HL-60 (cell line): ENCODE measurements around the gene ABAT.

ENCODE experiments used
- DNase-seq, 2 experiments: peaks; one replicate each; pipeline ENCODE4 v3.0.0-alpha.2; 2010 to 2020; ENCODE audit warnings: low read depth in 1 of 2, low spot score in 1 of 2
- H3K27ac ChIP-seq: fragments of 250-450 bp; sonication (Bioruptor Pico); replicated peaks from 2 replicates; pipeline ENCODE4 v1.5.1; 2020; ENCODE audit warnings: mild to moderate bottlenecking, moderate library complexity
- H3K27me3 ChIP-seq: fragments of 250-450 bp; sonication (Bioruptor Pico); 2 replicates; pipeline ENCODE4 v1.5.1; 2021; ENCODE audit warnings: mild to moderate bottlenecking, moderate library complexity; ENCODE audit not compliant: insufficient read depth, poor library complexity, severe bottlenecking
- H3K4me3 ChIP-seq: replicated peaks from 2 replicates; pipeline ENCODE4 v1.5.1; 2011; ENCODE audit warnings: mild to moderate bottlenecking, control low read depth, low read length; ENCODE audit not compliant: insufficient read depth
- GABPA ChIP-seq: IDR thresholded peaks from 2 replicates; pipeline ENCODE4 v1.6.1; 2012; ENCODE audit warnings: low read depth
- POLR2AphosphoS5 ChIP-seq: IDR thresholded peaks from 2 replicates; pipeline ENCODE4 v1.6.1; 2012; ENCODE audit warnings: low read depth
- SPI1 ChIP-seq: IDR thresholded peaks from 2 replicates; pipeline ENCODE4 v1.6.1; 2012; ENCODE audit warnings: low read depth, mild to moderate bottlenecking, borderline replicate concordance
- TF ChIP-seq, protein P1 (sequence below): IDR thresholded peaks from 2 replicates; pipeline ENCODE4 v1.6.1; 2012; ENCODE audit warnings: low read depth; ENCODE audit not compliant: insufficient replicate concordance
- TF ChIP-seq, protein P2 (sequence below): IDR thresholded peaks from one replicate; pipeline ENCODE4 v1.5.1; 2011; ENCODE audit warnings: low read length, control low read depth, inconsistent platforms; ENCODE audit not compliant: insufficient read depth

ABAT gene

DNA sequence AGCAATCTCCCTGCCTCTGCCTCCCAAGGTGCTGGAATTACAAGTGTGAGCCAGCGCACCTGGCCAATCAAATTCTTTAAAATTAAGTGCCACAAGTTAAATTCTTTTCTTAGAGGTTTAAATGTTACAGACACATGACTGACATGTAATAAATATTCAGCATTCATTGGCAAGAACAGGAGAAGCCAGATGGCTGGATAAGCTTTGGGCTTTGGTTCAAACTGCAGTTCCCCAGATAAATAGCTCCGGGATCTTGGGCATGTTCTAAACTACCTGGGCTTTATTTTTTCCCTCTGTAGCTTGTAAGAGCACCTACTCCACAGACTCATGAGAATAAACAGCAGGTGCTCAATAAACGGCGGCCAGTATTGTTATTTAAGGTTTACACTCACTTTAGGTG is 34.1 kb downstream of the ABAT start:
- no peak for DNase-seq
- Histone ChIP-seq H3K4me3 (no peak overlapping the region), H3K27ac (no peak overlapping the region), H3K27me3 (no peaks in the 10 kb centered on the region)
- TF ChIP-seq POLR2AphosphoS5 (no peak), SPI1 (no peak), GABPA (no peak)
- TF ChIP-seq, protein P1, sequence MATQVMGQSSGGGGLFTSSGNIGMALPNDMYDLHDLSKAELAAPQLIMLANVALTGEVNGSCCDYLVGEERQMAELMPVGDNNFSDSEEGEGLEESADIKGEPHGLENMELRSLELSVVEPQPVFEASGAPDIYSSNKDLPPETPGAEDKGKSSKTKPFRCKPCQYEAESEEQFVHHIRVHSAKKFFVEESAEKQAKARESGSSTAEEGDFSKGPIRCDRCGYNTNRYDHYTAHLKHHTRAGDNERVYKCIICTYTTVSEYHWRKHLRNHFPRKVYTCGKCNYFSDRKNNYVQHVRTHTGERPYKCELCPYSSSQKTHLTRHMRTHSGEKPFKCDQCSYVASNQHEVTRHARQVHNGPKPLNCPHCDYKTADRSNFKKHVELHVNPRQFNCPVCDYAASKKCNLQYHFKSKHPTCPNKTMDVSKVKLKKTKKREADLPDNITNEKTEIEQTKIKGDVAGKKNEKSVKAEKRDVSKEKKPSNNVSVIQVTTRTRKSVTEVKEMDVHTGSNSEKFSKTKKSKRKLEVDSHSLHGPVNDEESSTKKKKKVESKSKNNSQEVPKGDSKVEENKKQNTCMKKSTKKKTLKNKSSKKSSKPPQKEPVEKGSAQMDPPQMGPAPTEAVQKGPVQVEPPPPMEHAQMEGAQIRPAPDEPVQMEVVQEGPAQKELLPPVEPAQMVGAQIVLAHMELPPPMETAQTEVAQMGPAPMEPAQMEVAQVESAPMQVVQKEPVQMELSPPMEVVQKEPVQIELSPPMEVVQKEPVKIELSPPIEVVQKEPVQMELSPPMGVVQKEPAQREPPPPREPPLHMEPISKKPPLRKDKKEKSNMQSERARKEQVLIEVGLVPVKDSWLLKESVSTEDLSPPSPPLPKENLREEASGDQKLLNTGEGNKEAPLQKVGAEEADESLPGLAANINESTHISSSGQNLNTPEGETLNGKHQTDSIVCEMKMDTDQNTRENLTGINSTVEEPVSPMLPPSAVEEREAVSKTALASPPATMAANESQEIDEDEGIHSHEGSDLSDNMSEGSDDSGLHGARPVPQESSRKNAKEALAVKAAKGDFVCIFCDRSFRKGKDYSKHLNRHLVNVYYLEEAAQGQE = no peak
- TF ChIP-seq, protein P2, sequence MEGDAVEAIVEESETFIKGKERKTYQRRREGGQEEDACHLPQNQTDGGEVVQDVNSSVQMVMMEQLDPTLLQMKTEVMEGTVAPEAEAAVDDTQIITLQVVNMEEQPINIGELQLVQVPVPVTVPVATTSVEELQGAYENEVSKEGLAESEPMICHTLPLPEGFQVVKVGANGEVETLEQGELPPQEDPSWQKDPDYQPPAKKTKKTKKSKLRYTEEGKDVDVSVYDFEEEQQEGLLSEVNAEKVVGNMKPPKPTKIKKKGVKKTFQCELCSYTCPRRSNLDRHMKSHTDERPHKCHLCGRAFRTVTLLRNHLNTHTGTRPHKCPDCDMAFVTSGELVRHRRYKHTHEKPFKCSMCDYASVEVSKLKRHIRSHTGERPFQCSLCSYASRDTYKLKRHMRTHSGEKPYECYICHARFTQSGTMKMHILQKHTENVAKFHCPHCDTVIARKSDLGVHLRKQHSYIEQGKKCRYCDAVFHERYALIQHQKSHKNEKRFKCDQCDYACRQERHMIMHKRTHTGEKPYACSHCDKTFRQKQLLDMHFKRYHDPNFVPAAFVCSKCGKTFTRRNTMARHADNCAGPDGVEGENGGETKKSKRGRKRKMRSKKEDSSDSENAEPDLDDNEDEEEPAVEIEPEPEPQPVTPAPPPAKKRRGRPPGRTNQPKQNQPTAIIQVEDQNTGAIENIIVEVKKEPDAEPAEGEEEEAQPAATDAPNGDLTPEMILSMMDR = no peak

DNA sequence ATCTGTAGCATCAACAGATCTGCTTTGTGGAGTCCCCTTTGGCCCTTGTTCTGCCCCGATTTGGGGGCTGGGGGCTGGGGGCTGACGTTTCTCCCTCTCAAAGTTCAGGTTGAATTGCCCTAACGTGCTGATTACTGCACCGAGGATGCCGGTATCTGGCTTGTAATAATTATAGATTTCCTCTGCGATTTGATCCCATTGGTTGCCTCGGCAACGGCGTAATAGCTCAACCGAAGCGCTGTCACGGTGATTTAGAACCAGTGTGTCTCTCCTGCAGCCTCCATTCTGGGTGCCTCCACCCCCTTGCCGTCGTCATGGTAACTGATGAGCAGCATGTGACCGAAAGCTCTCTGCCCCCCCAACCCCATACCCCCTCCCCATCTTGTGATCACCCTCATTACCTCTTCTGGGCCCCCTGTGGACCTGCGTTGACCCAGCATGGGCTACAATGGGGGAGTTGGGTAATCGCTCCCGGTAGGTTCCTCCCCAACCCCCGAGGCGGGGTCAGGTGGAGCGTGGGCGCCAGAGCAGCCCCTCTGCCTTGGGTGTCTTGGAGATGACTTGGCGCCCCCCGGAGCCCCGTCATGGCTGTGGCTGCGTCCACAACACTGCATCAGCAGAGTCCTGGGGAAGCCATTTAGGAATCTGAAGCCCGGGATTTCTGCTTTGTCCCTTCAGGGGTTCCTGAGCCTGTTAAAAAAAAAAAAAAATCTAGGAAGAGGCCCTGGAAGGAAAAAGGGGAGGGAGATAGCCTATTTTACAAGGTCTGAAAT is 38.4 kb downstream of the ABAT start:
- Histone ChIP-seq H3K27ac (no peak overlapping the region), H3K4me3 (no peak overlapping the region)
- DNase-seq = no peak

DNA sequence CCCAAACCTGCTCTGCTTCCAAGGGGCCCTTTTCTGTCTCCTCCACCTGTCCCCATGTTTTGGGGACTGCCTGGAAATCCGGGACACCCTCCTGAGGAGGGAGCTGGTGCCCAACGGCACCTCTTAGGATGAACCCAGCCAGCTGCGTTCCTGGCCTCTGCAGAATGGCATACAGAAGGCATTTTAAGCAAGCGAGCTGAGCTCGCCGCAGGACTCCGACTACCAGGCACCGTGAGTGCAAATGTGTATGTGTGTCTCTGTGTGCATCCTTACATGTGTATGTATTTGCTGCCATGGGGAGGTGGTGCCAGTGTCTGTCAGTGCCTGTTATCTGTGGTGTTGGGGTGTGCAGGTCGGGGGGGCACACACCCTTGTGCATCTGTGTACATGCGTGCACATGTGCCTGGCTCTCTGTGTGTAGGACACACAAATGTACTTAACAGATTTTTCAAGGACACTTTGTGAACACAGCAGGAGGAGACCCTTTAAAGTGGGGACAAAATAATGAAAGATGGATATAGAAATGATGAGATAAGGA is 39.3 kb downstream of the ABAT start:
- DNase-seq = no peak
- Histone ChIP-seq H3K27me3 (no peaks in the 10 kb centered on the region), H3K4me3 (no peak overlapping the region), H3K27ac (no peak overlapping the region)
- TF ChIP-seq POLR2AphosphoS5 (no peak), SPI1 (no peak), GABPA (no peak)
- TF ChIP-seq, protein P1 = no peak
- TF ChIP-seq, protein P2 = no peak

More for the DNA sequence above, 38.4 kb downstream of the ABAT start:
- TF ChIP-seq POLR2AphosphoS5 (no peak), SPI1 (no peak), GABPA (no peak)
- TF ChIP-seq, protein P1 = no peak
- H3K27me3 ChIP-seq = no peaks in the 10 kb centered on the region
